Sigmoid colon (tissue), 7 donors: ENCODE data around the gene WNT5B. TPM values are rescaled to one million over a fixed set of nuclear protein-coding genes. Genes with fewer than 3 reads are reported as not detected.

Source experiments
- DNase-seq: peaks from one replicate; pipeline ENCODE4 v3.0.0-alpha.2; 2019
- H3K27ac ChIP-seq, 4 donors: fragments of 200-600 bp; sonication (generic); one replicate each; pipeline ENCODE4 v1.5.1; 2016 to 2019; ENCODE audit warnings: mild to moderate bottlenecking in 1 of 4
- H3K27me3 ChIP-seq, 3 donors: fragments of 200-600 bp; sonication (generic); one replicate each; pipeline ENCODE4 v1.5.1; 2019; ENCODE audit warnings: mild to moderate bottlenecking in 1 of 3
- H3K36me3 ChIP-seq, 4 donors: fragments of 200-600 bp; sonication (generic); one replicate each; pipeline ENCODE4 v1.5.1; 2016 to 2019
- H3K4me1 ChIP-seq, 4 donors: fragments of 200-600 bp; sonication (generic); one replicate each; pipeline ENCODE4 v1.5.1; 2017 to 2019
- H3K4me3 ChIP-seq, 4 donors: fragments of 200-600 bp; sonication (generic); one replicate each; pipeline ENCODE4 v1.5.1; 2017 to 2019; ENCODE audit warnings: mild to moderate bottlenecking in 2 of 4, moderate library complexity in 1 of 4
- H3K9me3 ChIP-seq, 4 donors: fragments of 200-600 bp in 3 of 4; sonication (generic) in 3 of 4; one replicate each; pipeline versions ENCODE4 v1.5.1 to v1.6.1; 2013 to 2019
- EP300 ChIP-seq, 4 donors: sonication (generic); formaldehyde crosslinking; IDR thresholded peaks; one replicate each; pipeline ENCODE4 v1.6.1; 2017; ENCODE audit warnings: antibody characterized with exemption in 4 of 4
- POLR2A ChIP-seq, 2 donors: fragments of 450-650 bp; IDR thresholded peaks; one replicate each; pipeline ENCODE4 v1.6.1; 2016; ENCODE audit warnings: antibody characterized with exemption in 2 of 2, mild to moderate bottlenecking in 2 of 2, moderate library complexity in 2 of 2
- POLR2AphosphoS5 ChIP-seq, 4 donors: sonication (generic); formaldehyde crosslinking; IDR thresholded peaks; one replicate each; pipeline ENCODE4 v1.6.1; 2017; ENCODE audit warnings: antibody characterized with exemption in 4 of 4
- WGBS, 2 donors: extraction: QIAGEN DNeasy Blood & Tissue Kit; methylation state at CpG; one replicate each; pipeline ENCODE4 v1.1.7; 2013; 5-methylcytosine and 5-hydroxymethylcytosine counted together
- intact Hi-C: fragments of 100-400 bp; cut with DNase I; formaldehyde crosslinking; loops from one replicate; pipeline ENCODE4 v1.15.1; 2023
- polyA plus RNA-seq, 3 donors: library from polyadenylated mRNA; stranded (reverse); fragments of 200-250 nt; gene quantifications; one replicate each; pipeline ENCODE4 v1.2.3, GENCODE V29; 2013
- total RNA-seq, 4 donors: library from RNA; depleted of rRNA; stranded (reverse); fragments of >200 nt; gene quantifications; one replicate each; pipeline ENCODE4 v1.1.0, GENCODE V29; 2016
- TF ChIP-seq, protein P1 (sequence below), 4 experiments: fragments of 450-650 bp in 3 of 4; fragments of 200-600 bp in 1 of 4; IDR thresholded peaks; one replicate each; pipeline ENCODE4 v1.5.1; 2016 to 2019; ENCODE audit warnings: antibody characterized with exemption in 4 of 4, mild to moderate bottlenecking in 3 of 4, moderate library complexity in 2 of 4
- donor health status: healthy with polysubstance abuse.
- donor health status: Bipolar disorder and iron deficiency.
- donor health status: healthy.

WNT5B gene
- total RNA-seq (10 to 100 TPM in 3 of 4 donors, 1 to 10 TPM in 1; 8.4 to 72.3 (median 22.1) TPM), polyA plus RNA-seq (1 to 10 TPM in 2 of 3 donors, under 1 TPM in 1; 0.69 to 3.5 (median 1.8) TPM)

DNA sequence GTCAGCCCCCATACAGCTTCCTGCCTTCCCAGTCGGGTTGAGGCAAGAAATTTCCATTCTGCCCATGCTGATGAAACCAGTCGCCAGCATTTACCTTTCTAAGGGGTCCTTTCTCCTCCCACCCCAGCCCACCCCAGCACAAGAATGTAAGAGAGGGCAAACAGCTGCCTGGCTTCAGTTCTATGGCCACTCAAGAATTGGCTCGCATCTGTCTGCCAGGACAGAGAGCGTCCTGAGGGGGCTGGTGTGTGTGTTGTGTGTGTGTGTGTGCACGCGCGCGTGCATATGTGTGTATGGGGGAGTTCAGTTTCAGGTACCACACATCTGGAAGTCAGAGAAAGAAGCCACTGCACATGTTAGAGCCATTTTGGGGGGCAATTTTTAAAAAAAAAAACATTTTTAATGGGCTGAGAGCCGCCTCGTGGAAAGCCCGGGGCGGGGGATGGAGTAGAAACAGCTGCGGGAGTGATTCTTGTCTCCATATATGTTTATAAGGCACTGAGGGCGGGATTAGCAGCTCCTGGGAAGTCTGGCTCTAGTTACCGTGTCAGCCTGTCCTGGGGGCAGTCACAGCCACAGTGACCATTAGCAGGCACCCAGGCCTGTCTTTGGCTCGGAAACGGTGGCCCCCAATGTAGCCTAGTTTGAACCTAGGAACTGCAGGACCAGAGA, at the start of gene WNT5B:
WNT5B (plus strand) TSS at position 566 of the 672 bp plus-strand sequence. CDS start 2,124 bp downstream, outside the sequence.
- WGBS, 2 donors: 49 to 62% methylated on average over 17 of the region's 17 CpGs
- peaks cover 0 to 59% (median 44%) of the 10 kb centered on the region in 4 donors for H3K4me1 ChIP-seq

DNA sequence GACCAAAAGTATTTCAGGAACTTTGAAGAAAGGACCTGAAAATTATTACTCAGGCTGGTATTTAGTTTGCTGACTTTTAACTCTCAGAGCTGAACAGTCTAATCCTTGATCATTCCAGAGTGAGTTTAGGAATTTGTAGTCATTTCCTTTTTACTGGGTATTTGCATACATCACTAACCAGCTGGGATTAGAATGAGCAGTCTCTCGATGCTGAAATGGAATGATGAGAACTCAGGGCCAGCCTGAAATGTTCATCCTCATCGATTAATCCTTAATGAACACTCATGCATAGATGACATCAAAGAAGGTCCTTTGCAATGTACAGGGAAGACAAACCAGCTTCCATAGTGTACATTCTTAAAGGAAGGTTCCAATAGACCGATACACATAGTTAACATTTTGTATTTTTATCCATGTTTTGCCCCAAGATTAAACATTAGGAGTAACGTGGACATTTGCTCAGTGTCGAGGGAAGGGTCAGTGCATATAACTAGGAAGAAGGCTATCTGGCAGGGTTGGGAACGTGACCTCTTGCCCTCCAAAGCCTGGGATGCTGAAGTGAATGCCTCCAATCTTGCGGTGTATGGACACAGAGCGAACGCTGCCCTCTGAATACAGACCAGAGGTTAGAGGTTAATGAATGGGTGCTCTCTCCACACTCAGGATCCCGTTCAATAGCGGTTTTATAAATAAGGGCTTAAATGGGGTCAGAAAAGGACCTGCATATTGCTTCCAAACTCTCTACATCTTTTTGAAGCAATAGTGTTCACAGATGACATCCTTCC, 49.2 kb upstream of the WNT5B start:
- WGBS, 2 donors: 91 to 92% methylated on average over 11 of the region's 11 CpGs
- TF ChIP-seq EP300 (IDR thresholded peaks at IDR 0.05) (no peak), POLR2A (IDR thresholded peaks at IDR 0.05) (no peak), POLR2AphosphoS5 (IDR thresholded peaks at IDR 0.05) (no peak)
- TF ChIP-seq, protein P1, sequence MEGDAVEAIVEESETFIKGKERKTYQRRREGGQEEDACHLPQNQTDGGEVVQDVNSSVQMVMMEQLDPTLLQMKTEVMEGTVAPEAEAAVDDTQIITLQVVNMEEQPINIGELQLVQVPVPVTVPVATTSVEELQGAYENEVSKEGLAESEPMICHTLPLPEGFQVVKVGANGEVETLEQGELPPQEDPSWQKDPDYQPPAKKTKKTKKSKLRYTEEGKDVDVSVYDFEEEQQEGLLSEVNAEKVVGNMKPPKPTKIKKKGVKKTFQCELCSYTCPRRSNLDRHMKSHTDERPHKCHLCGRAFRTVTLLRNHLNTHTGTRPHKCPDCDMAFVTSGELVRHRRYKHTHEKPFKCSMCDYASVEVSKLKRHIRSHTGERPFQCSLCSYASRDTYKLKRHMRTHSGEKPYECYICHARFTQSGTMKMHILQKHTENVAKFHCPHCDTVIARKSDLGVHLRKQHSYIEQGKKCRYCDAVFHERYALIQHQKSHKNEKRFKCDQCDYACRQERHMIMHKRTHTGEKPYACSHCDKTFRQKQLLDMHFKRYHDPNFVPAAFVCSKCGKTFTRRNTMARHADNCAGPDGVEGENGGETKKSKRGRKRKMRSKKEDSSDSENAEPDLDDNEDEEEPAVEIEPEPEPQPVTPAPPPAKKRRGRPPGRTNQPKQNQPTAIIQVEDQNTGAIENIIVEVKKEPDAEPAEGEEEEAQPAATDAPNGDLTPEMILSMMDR (IDR thresholded peaks at IDR 0.05): no peak
- H3K27me3 ChIP-seq: no peaks in the 10 kb centered on the region
- intact Hi-C loops: loop anchor here (10.0 kb wide), 1 partner anchor 635 kb away; the partner anchor contains the start of gene RAD52
- H3K27ac ChIP-seq: no peak overlapping the region
- H3K4me1 ChIP-seq: peaks cover 0 to 36% (median 31%) of the 10 kb centered on the region in 4 donors
- no peaks in the 10 kb centered on the region for H3K36me3 ChIP-seq
- no peaks in the 10 kb centered on the region for H3K9me3 ChIP-seq
- DNase-seq: no peak
- no peak overlapping the region for H3K4me3 ChIP-seq

More for the DNA sequence above, at the start of gene WNT5B:
- Histone ChIP-seq H3K4me3 (peak within 1 kb of the TSS; percentile 46 to 77 (median 68)), H3K27me3 (no peaks in the 10 kb centered on the region), H3K36me3 (no peaks in the 10 kb centered on the region), H3K9me3 (no peaks in the 10 kb centered on the region), H3K27ac (peak within 1 kb of the TSS; percentile 78 to 87 (median 83))
- intact Hi-C loops: no loop called here
- no peak for DNase-seq
- TF ChIP-seq POLR2AphosphoS5 (IDR thresholded peaks at IDR 0.05) (peak in 2 of 4 donors; percentile 34), POLR2A (IDR thresholded peaks at IDR 0.05) (no peak)

DNA sequence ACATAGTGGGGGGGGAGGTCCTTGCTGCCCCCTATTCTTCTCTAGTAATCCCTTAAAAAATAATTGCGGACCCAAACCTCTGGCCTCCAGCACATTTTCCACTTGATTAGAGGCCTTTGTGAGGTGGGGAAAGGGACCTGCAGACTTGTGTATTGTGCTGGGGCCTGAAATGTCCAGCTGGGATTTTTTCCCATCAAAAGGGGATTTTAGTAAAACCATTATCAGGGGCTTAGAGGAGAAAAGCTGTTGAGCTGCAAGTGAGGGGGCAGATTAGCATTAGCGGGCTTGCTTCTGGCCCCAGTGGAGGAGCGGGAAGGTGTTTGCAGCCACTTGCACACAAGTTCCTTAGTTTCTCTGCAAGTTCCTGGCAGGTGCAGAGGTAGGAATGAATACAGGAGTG, 48.5 kb upstream of the WNT5B start:
- no peak for DNase-seq
- 96 to 97% methylated on average over 3 of the region's 3 CpGs for WGBS, 2 donors
- Histone ChIP-seq H3K4me3 (no peak overlapping the region), H3K27ac (no peak overlapping the region), H3K4me1 (peaks cover 0 to 30% (median 24%) of the 10 kb centered on the region in 4 donors), H3K36me3 (no peaks in the 10 kb centered on the region), H3K27me3 (no peaks in the 10 kb centered on the region), H3K9me3 (no peaks in the 10 kb centered on the region)
- TF ChIP-seq EP300 (IDR thresholded peaks at IDR 0.05): no peak
- TF ChIP-seq POLR2A (IDR thresholded peaks at IDR 0.05): no peak
- intact Hi-C loops: loop anchor here (10.0 kb wide), 1 partner anchor 636 kb away; the partner anchor contains the start of gene RAD52

DNA sequence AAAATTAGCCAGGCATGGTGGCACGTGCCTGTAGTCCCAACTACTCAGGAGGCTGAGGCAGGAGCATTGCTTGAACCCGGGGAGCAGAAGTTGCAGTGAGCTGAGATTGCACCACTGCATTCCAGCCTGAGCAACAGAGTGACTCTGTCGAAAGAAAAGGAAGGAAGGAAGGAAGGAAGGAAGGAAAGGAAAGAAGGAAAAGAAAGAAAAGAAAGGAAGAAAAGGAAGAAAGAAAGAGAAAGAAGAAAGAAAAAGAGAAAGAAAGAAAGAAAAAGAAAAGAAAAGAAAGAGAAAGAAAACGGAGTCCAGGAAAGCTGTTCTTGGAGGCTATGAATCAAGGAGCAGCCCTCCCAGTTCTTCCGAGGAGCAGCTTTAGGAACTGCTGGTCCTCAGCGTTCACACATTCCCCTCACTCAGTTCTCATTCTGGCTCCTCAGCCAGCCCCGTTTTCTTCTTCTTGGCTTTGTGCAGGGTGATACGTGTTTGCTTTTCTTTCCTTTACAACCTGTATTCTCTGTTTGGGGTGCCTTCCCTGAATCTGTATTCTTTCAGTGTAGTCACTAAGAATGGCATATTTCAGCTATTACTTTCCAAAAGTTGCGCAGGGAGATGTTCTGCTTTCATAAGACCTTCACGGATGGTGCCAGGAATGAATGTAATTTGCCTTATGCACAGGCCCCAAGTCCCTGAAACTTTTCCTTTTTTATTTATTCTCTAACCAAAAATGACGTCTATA, 46.9 kb upstream of the WNT5B start:
- intact Hi-C loops: loop anchor here (2.0 to 10.0 kb wide), 2 partner anchors 463 to 637 kb away; partner anchors contain the start of gene RAD52
- H3K4me3 ChIP-seq: no peak overlapping the region
- H3K27ac ChIP-seq: no peak overlapping the region
- H3K36me3 ChIP-seq: no peaks in the 10 kb centered on the region
- 90 to 91% methylated on average over 11 of the region's 11 CpGs for WGBS, 2 donors
- H3K4me1 ChIP-seq: peaks cover 0 to 22% (median 14%) of the 10 kb centered on the region in 4 donors
- H3K27me3 ChIP-seq: no peaks in the 10 kb centered on the region
- H3K9me3 ChIP-seq: no peaks in the 10 kb centered on the region
- DNase-seq: no peak
- no peak for TF ChIP-seq POLR2A (IDR thresholded peaks at IDR 0.05)
- TF ChIP-seq POLR2AphosphoS5 (IDR thresholded peaks at IDR 0.05): no peak
- TF ChIP-seq EP300 (IDR thresholded peaks at IDR 0.05): no peak
- TF ChIP-seq, protein P1 (IDR thresholded peaks at IDR 0.05): no peak

DNA sequence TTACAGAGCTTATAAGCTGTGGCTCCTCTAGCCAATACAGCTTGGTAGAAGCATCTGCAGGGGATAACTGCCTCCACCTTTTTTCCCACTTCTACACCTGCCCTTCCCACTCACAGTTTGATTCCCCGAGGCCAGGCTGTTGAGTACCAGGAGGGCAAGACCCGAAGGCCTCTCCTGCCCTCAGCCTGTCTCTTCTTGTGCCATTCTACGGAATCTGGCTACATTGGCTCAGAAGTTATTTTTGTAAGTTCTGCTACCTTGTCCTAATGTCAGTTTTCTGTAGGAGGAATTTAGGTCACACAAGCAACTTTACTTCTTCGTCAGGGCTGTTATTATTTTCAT, 46.4 kb upstream of the WNT5B start:
- intact Hi-C loops: loop anchor here (2.0 to 10.0 kb wide), 2 partner anchors 464 to 638 kb away; partner anchors contain the start of gene RAD52
- TF ChIP-seq EP300 (IDR thresholded peaks at IDR 0.05) (no peak), POLR2A (IDR thresholded peaks at IDR 0.05) (no peak)
- DNase-seq: no peak
- WGBS, 2 donors: 73 to 93% methylated on average over 4 of the region's 4 CpGs
- H3K27ac ChIP-seq: no peak overlapping the region
- no peaks in the 10 kb centered on the region for H3K9me3 ChIP-seq
- no peaks in the 10 kb centered on the region for H3K27me3 ChIP-seq
- no peak overlapping the region for H3K4me3 ChIP-seq
- peaks cover 0 to 22% (median 15%) of the 10 kb centered on the region in 4 donors for H3K4me1 ChIP-seq
- H3K36me3 ChIP-seq: no peaks in the 10 kb centered on the region
